AG04449 (cell line): ENCODE measurements around the gene NR2F1.

Source experiments
- CTCF ChIA-PET: fragments of 350-600 bp; formaldehyde crosslinking; extraction: SDS; loops from one replicate; lab custom pipeline; 2021; ENCODE audit warnings: antibody characterized with exemption; lab: Yijun Ruan, JAX
- POLR2A ChIA-PET: fragments of 400-600, 350-600 bp; formaldehyde crosslinking; extraction: SDS; loops from one replicate; lab custom pipeline; 2020; ENCODE audit warnings: antibody characterized with exemption, inconsistent platforms; lab: Yijun Ruan, JAX
- DNase-seq: peaks from one replicate; pipeline ENCODE4 v3.0.0-alpha.2; 2010; ENCODE audit warnings: low read depth, low spot score
- H3K4me3 ChIP-seq: 2 replicates; pipeline ENCODE4 v1.5.1; 2011; ENCODE audit warnings: low read depth, mild to moderate bottlenecking, control low read depth, low read length
- CTCF ChIP-seq: IDR thresholded peaks from one replicate; pipeline ENCODE4 v1.5.1; 2011; ENCODE audit warnings: mild to moderate bottlenecking, moderate library complexity, low read length, control low read depth, inconsistent platforms; ENCODE audit not compliant: insufficient read depth; ENCODE audit errors: missing control alignments

The NR2F1 gene

GRCh38 chr5:93599001-93599379, 16.0 kb downstream of the NR2F1 start:
- POLR2A ChIA-PET, result no interaction called here
- no peak for DNase-seq
- CTCF ChIA-PET, result interaction anchor here (1.2 to 2.9 kb wide), 3 partner anchors 8 to 202 kb away, joined by 4 to 13 read pairs (median 9); no protein-coding TSS in a partner anchor
- no peak for TF ChIP-seq CTCF
- H3K4me3 ChIP-seq, result no peak overlapping the region

GRCh38 chr5:93599399-93600120, 16.5 kb downstream of the NR2F1 start:
- no peak for TF ChIP-seq CTCF
- H3K4me3 ChIP-seq, result no peak overlapping the region
- ChIA-PET POLR2A (no interaction called here), CTCF (interaction anchor here (1.2 to 2.9 kb wide), 4 partner anchors 8 to 201 kb away, joined by 3 to 13 read pairs (median 6); no protein-coding TSS in a partner anchor)
- DNase-seq, result no peak

GRCh38 chr5:93600409-93601070, 17.5 kb downstream of the NR2F1 start:
- no peak for DNase-seq
- H3K4me3 ChIP-seq, result no peak overlapping the region
- TF ChIP-seq CTCF, result no peak
- ChIA-PET CTCF (interaction anchor here (1.0 to 2.9 kb wide), 3 partner anchors 8 to 200 kb away, joined by 3 to 13 read pairs (median 3); no protein-coding TSS in a partner anchor), POLR2A (no interaction called here)

GRCh38 chr5:93601071-93601801, 18.2 kb downstream of the NR2F1 start:
- CTCF ChIA-PET, result interaction anchor here (1.0 to 2.9 kb wide), 3 partner anchors 9 to 199 kb away, joined by 3 to 13 read pairs (median 3); no protein-coding TSS in a partner anchor
- POLR2A ChIA-PET, result interaction anchor here (1.1 kb wide), 1 partner anchor 17 kb away, joined by 3 read pairs; no protein-coding TSS in a partner anchor

GRCh38 chr5:93601802-93602155, 18.8 kb downstream of the NR2F1 start:
- no peak overlapping the region for H3K4me3 ChIP-seq
- DNase-seq, result no peak
- ChIA-PET CTCF (interaction anchor here (2.9 kb wide), 1 partner anchor 199 kb away, joined by 13 read pairs; no protein-coding TSS in a partner anchor), POLR2A (interaction anchor here (1.1 kb wide), 1 partner anchor 16 kb away, joined by 3 read pairs; no protein-coding TSS in a partner anchor)
- TF ChIP-seq CTCF, result no peak

More at GRCh38 chr5:93601071-93601801, 18.2 kb downstream of the NR2F1 start:
- TF ChIP-seq CTCF, result no peak
- no peak overlapping the region for H3K4me3 ChIP-seq
- DNase-seq, result no peak
